Right renal pelvis (tissue), 4 donors: ENCODE results near the gene ZNF214. TPM values are rescaled to one million over a fixed set of nuclear protein-coding genes. Genes with fewer than 3 reads are reported as not detected.
"Not testable (repeated sequence)": the region's sequence is repeated elsewhere in the genome, so short reads cannot be mapped to it uniquely, and the experiment has no call there.

Experiments
- DNase-seq, 4 donors: peaks; one replicate each; pipeline ENCODE4 v3.0.0-alpha.2; 2013; ENCODE audit warnings: low read depth in 4 of 4, low spot score in 3 of 4, missing footprints in 1 of 4
- polyA plus RNA-seq, 4 donors: library from polyadenylated mRNA; unstranded; fragments of 120-200 nt; gene quantifications; one replicate each; pipeline ENCODE4 v1.2.1, GENCODE V29; 2013; ENCODE audit not compliant: insufficient read length in 4 of 4

The ZNF214 gene
- polyA plus RNA-seq, 4 donors: 10.9 to 13.2 (median 12.8) TPM

GRCh38 chr11:6991227-6991626 lies 28.9 kb downstream of the ZNF214 start:
- no peak for DNase-seq

- DNase-seq: no peak
Observed at GRCh38 chr11:6988506-6988905, 31.6 kb downstream of the ZNF214 start.

GRCh38 chr11:6986487-6986886 lies 33.7 kb downstream of the ZNF214 start:
- DNase-seq: no peak

- no peak for DNase-seq
Observed at GRCh38 chr11:6979365-6979764, 40.8 kb downstream of the ZNF214 start.

GRCh38 chr11:6969854-6970253 lies 50.3 kb downstream of the ZNF214 start:
- not testable (repeated sequence) for DNase-seq

GRCh38 chr11:6968816-6969215 lies 51.3 kb downstream of the ZNF214 start:
- no peak for DNase-seq

- DNase-seq: no peak
Observed at GRCh38 chr11:6962673-6963072, 57.5 kb downstream of the ZNF214 start.

- no peak for DNase-seq
Observed at GRCh38 chr11:6962141-6962540, 58.0 kb downstream of the ZNF214 start.

GRCh38 chr11:6954248-6954647 lies 65.9 kb downstream of the ZNF214 start:
- not testable (repeated sequence) for DNase-seq

Other genes starting within 250 kb of the ZNF214 start
- gene OR2AG2, start 248.4 kb downstream of the ZNF214 start, polyA plus RNA-seq: under 1 TPM in 3 of 4 donors, not detected in 1; 0.08 to 0.11 (median 0.09) TPM
- gene OR2AG1, start 237.3 kb downstream of the ZNF214 start, polyA plus RNA-seq: under 1 TPM in 1 of 4 donors, not detected in 3; 0.06 TPM
- under 1 TPM in 2 of 4 donors, not detected in 2; 0.01 to 0.04 TPM for gene OR6A2, start 220.7 kb downstream of the ZNF214 start, polyA plus RNA-seq
- not detected for gene OR10A5, start 174.7 kb downstream of the ZNF214 start, polyA plus RNA-seq
- under 1 TPM in 1 of 4 donors, not detected in 3; 0.04 TPM for gene OR10A2, start 157.3 kb downstream of the ZNF214 start, polyA plus RNA-seq
- not detected for gene OR10A4, start 143.7 kb downstream of the ZNF214 start, polyA plus RNA-seq
- not detected for gene OR2D2, start 127.8 kb downstream of the ZNF214 start, polyA plus RNA-seq
- gene OR2D3, start 99.3 kb downstream of the ZNF214 start, polyA plus RNA-seq: not detected
- gene ZNF215, start 93.9 kb downstream of the ZNF214 start, polyA plus RNA-seq: 1 to 10 TPM; 2.4 to 5.1 (median 3.6) TPM
- under 1 TPM; 0.69 to 0.98 (median 0.81) TPM for gene NLRP14, start 133 bp upstream of the ZNF214 start, polyA plus RNA-seq
- gene RBMXL2, start 68.7 kb upstream of the ZNF214 start, polyA plus RNA-seq: under 1 TPM; 0.06 to 0.36 (median 0.18) TPM
- gene SYT9, start 231.6 kb upstream of the ZNF214 start, polyA plus RNA-seq: 1 to 10 TPM; 4.1 to 5.1 (median 4.7) TPM